Effector memory CD8-positive, alpha-beta T cell (primary cell): Measurements from ENCODE around the gene HECTD2.

Experiments used
- ATAC-seq: fragments of 150-1000 bp; cut with Tn5 transposase; replicated peaks from 2 replicates; pipeline ENCODE4 v1.10.0; 2021; ENCODE audit warnings: mild to moderate bottlenecking, moderate library complexity
- DNase-seq, 3 experiments: peaks; one replicate each; pipeline ENCODE4 v3.0.0; 2021
- H3K27ac Mint-ChIP-seq, 2 donors: one replicate each; pipeline ENCODE4 v1.8.0; 2022; ENCODE audit warnings: mild to moderate bottlenecking in 2 of 2, mixed read lengths in 2 of 2, moderate library complexity in 2 of 2
- H3K27me3 Mint-ChIP-seq, 2 donors: one replicate each; pipeline ENCODE4 v1.8.0; 2022; ENCODE audit warnings: mixed read lengths in 2 of 2
- H3K36me3 Mint-ChIP-seq: one replicate; pipeline ENCODE4 v1.8.0; 2022; ENCODE audit warnings: mild to moderate bottlenecking, moderate library complexity, mixed read lengths; ENCODE audit not compliant: insufficient read depth
- H3K4me1 Mint-ChIP-seq, 2 donors: one replicate each; pipeline ENCODE4 v1.8.0; 2022; ENCODE audit warnings: low read depth in 2 of 2, mixed read lengths in 2 of 2
- H3K4me3 Mint-ChIP-seq, 2 donors: one replicate each; pipeline ENCODE4 v1.8.0; 2022; ENCODE audit warnings: mild to moderate bottlenecking in 2 of 2, mixed read lengths in 2 of 2, moderate library complexity in 2 of 2
- H3K9me3 Mint-ChIP-seq, 2 donors: one replicate each; pipeline ENCODE4 v1.8.0; 2022; ENCODE audit warnings: mixed read lengths in 2 of 2

The HECTD2 gene

DNA sequence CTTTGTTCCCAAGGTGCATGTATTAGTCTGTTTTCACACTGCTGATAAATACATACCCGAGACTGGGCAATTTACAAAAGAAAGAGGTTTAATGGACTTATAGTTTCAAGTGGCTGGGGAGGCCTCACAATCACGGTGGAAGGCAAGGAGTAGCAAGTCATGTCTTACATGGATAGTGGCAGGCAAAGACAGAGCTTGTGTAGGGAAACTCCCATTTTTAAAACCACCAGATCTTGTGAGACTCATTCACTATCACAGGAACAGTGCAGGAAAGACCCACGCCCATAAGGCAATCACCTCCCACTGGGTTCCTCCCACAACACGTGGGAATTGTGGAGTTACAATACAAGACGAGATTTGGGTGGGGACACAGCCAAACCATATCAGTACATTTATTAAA lies 129.8 kb downstream of the HECTD2 start:
- Mint-ChIP-seq H3K36me3 (no peaks in the 10 kb centered on the region), H3K27me3 (peaks cover 20 to 24% of the 10 kb centered on the region in 2 donors), H3K4me1 (no peaks in the 10 kb centered on the region), H3K9me3 (no peaks in the 10 kb centered on the region), H3K4me3 (no peak overlapping the region), H3K27ac (no peak overlapping the region)
- DNase-seq (no peak), ATAC-seq (no peak)

DNA sequence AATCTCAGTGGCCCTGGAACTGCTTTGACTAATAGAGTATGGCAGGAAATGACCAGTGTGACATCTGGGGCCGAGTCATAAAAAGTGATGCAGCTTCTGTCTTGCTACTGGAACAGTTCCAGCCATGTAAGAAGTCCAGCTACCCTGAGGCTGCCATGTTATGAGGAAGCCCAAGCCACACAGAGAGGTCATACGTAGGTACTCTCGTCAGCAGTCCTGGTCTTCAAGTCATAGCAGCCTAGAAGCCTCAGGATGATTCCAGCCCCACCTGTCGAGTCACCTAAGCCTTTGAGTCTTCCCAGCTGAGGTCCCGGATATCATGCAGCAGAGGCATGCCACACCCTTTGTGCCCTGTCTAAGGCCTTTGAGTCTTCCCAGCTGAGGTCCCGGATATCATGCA lies 130.6 kb downstream of the HECTD2 start:
- Mint-ChIP-seq H3K9me3 (no peaks in the 10 kb centered on the region), H3K4me1 (no peaks in the 10 kb centered on the region), H3K27me3 (peaks cover 20 to 24% of the 10 kb centered on the region in 2 donors), H3K4me3 (no peak overlapping the region), H3K27ac (no peak overlapping the region), H3K36me3 (no peaks in the 10 kb centered on the region)
- ATAC-seq, result no peak
- DNase-seq, result no peak

DNA sequence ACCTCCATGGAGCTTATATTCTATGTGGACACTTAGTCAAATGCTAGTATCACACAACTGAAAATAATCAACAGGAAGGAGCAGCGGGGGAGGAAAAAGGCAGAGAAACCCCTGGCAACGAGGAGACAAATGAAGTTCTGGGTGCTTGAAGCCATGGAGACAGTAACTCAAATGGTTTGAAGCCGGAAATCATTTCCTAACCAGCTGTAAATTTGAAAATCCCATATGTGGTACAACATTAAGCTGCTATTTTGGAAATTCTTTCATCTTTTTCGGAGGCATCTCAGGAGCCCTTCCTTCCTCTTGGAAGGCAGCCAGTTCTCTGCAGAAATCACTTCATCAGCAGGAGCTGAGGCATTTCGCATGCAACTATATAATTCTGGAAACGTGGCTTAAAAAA lies 131.3 kb downstream of the HECTD2 start:
- no peak overlapping the region for H3K4me3 Mint-ChIP-seq
- no peaks in the 10 kb centered on the region for H3K36me3 Mint-ChIP-seq
- no peak overlapping the region for H3K27ac Mint-ChIP-seq
- DNase-seq, result no peak
- H3K4me1 Mint-ChIP-seq, result no peaks in the 10 kb centered on the region
- peaks cover 18 to 24% of the 10 kb centered on the region in 2 donors for H3K27me3 Mint-ChIP-seq
- H3K9me3 Mint-ChIP-seq, result no peaks in the 10 kb centered on the region
- ATAC-seq, result no peak

DNA sequence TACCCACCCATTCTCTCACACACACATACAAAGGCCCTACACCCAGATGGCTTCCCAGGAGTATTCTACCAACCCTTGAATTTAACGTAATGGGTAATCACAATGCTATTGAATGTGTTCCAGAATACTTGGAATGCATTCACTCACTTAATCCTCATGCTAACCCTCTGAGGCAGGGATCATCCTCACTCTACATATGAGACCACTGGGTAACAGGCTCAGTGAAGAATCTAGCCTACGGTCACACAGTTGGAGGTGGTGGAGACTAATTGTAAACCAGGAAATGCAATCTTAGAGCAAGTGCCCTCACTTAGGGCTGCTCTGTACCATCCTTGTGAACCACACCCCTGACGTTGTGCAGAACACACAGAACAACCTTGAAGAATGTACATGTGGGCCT lies 135.2 kb downstream of the HECTD2 start:
- Mint-ChIP-seq H3K27me3 (peaks cover 17 to 20% of the 10 kb centered on the region in 2 donors), H3K9me3 (no peaks in the 10 kb centered on the region), H3K4me3 (no peak overlapping the region), H3K36me3 (no peaks in the 10 kb centered on the region), H3K27ac (no peak overlapping the region), H3K4me1 (no peaks in the 10 kb centered on the region)
- no peak for ATAC-seq
- no peak for DNase-seq

DNA sequence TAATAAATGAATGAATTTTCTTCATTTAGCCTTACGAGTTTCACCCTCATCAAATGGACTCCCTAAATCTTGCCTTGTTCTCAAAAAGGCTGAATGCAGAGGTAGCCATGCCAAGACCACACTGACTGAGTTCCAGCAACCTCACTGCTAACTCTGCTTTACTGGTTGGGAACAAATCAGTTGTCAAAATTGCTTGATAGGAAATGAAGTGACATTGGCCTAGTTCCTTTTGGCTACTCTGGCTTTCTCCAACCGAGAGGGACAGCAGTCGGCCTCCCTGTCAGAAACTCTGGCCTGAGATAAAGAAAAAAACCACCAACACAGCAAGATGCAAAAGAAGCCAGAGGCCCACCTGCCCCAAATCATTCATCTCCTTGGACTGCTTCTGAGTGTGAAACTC lies 135.7 kb downstream of the HECTD2 start:
- no peak for ATAC-seq
- Mint-ChIP-seq H3K36me3 (no peaks in the 10 kb centered on the region), H3K27me3 (peaks cover 17 to 20% of the 10 kb centered on the region in 2 donors), H3K4me1 (no peaks in the 10 kb centered on the region), H3K4me3 (no peak overlapping the region), H3K27ac (no peak overlapping the region), H3K9me3 (no peaks in the 10 kb centered on the region)
- DNase-seq, result no peak

DNA sequence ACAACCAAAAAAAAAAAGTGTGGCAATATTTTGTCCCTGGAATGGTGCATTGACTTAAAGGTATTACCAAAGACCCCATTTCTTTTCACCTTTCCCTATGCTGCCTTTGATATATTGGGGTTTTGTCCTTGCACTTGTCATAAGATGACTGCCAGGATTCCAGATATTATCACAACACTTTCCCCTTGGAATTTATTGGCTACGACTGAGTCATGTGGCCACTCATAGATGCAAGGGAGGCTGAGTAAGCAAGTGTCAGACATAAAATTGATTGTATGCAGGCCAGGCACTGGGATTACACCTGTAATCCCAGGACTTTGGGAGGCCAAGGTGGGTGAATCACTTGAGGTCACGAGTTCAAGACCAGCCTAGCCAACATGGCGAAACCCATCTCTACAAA lies 139.1 kb downstream of the HECTD2 start:
- Mint-ChIP-seq H3K4me3 (no peak overlapping the region), H3K36me3 (no peaks in the 10 kb centered on the region), H3K27me3 (peaks cover 17 to 23% of the 10 kb centered on the region in 2 donors), H3K4me1 (peaks cover 0 to 2% of the 10 kb centered on the region in 2 donors), H3K27ac (no peak overlapping the region), H3K9me3 (no peaks in the 10 kb centered on the region)
- DNase-seq (no peak), ATAC-seq (no peak)

DNA sequence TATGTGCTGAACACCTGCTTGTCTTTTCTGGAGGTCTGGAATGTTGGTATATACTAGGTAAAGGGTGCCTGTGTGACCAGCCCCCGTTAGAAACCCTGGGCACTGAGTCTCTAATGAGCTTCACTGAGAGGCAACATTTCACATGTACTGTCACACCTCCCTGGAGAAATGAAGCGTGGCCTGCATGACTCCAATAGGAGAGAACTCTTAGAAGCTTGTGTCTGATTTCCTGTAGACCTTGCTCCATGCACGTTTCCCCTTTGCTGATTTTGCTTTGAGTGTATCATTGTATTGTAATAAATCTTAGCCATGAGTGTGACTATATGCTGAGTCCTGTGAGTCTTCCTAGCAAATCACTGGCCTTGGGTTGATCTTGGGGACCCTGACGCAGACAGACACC lies 139.9 kb downstream of the HECTD2 start:
- peaks cover 0 to 2% of the 10 kb centered on the region in 2 donors for H3K4me1 Mint-ChIP-seq
- no peak for ATAC-seq
- peaks cover 17 to 23% of the 10 kb centered on the region in 2 donors for H3K27me3 Mint-ChIP-seq
- H3K4me3 Mint-ChIP-seq, result no peak overlapping the region
- H3K27ac Mint-ChIP-seq, result no peak overlapping the region
- H3K36me3 Mint-ChIP-seq, result no peaks in the 10 kb centered on the region
- no peak for DNase-seq
- H3K9me3 Mint-ChIP-seq, result no peaks in the 10 kb centered on the region

DNA sequence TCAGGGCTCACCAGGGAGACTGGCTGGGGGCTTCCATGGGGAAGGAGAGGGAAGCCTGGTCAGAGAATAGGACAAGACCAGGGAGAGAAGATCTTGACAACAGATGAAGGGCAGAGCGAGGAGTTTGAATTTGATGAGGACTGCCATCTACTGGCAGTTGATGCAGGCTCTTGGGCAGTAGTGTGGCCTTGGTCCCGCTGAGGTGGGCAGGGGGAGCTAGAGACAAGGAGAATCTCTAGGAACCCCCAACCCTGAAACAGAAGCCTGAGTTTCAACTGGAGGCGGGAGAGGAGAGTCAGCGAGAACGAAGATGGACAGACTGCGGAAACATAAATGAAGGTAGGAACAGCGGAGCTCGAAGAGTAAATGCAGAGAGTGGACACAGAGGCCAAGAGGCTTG lies 141.7 kb downstream of the HECTD2 start:
- H3K36me3 Mint-ChIP-seq, result no peaks in the 10 kb centered on the region
- H3K27me3 Mint-ChIP-seq, result peaks cover 17 to 23% of the 10 kb centered on the region in 2 donors
- no peak overlapping the region for H3K27ac Mint-ChIP-seq
- no peaks in the 10 kb centered on the region for H3K9me3 Mint-ChIP-seq
- DNase-seq (no peak), ATAC-seq (no peak)
- peaks cover 0 to 2% of the 10 kb centered on the region in 2 donors for H3K4me1 Mint-ChIP-seq
- no peak overlapping the region for H3K4me3 Mint-ChIP-seq

DNA sequence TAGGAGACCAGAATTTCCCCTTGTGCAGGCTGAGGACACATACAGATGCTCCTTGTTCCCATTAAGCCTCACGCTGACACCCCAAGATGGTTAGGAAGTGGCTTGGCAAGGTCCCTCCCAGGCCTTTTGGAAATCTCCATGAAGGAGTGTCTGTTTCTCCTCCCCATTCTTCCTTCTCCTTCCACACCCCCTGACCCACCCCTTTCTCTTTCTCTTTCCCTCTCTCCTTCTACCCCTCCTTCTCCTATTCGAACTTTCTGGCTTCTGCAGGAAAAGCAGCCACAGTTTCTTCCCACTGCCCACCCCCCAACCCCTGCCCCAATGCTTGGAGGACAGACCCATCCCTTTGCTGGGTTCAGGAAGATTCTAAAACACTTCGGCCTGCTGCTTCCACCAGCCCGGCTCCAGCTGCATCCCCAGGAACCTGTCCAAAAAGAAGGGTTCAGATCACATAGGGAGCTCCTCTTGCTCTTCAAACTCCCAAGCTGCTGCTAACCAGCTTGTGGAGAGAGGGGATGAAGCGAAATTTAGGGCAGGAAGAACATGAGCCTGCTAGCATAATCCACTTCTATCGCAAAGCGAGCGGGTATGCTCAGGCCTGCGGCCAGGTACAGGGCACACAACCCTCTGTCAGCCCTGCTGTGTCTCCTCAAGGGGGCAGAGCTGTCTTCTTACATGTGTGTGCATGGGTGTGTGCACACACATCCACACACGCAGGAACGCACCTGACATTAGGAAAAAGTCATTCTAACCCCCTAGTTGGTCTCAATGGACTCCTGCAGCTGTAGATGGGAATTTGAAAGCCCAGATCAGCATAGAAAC lies 142.3 kb downstream of the HECTD2 start:
- DNase-seq (no peak), ATAC-seq (no peak)
- peaks cover 17 to 23% of the 10 kb centered on the region in 2 donors for H3K27me3 Mint-ChIP-seq
- H3K4me1 Mint-ChIP-seq, result peaks cover 0 to 2% of the 10 kb centered on the region in 2 donors
- no peak overlapping the region for H3K27ac Mint-ChIP-seq
- peaks cover under 1% of the 10 kb centered on the region for H3K36me3 Mint-ChIP-seq
- no peaks in the 10 kb centered on the region for H3K9me3 Mint-ChIP-seq
- H3K4me3 Mint-ChIP-seq, result no peak overlapping the region

DNA sequence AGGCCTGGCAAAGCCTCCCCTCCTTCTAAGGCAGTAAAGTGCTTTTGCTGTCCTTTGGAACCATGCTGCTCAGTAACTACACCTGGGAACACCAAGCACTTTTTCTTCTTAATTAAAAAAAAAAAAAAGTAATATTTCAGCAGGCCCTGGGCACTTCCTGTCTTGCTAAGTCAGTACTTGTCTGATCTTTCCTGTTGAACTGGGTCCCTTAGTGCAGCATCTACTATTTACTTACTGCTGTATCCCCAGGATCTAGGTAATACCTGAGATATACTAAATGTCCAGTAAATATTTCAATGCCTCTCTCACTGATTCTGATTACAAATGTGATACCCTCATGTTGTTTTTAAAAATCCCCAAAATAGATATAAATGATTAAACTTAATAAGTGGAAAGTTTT lies 145.3 kb downstream of the HECTD2 start:
- no peak for DNase-seq
- Mint-ChIP-seq H3K27ac (no peak overlapping the region), H3K36me3 (peaks cover 2% of the 10 kb centered on the region), H3K9me3 (no peaks in the 10 kb centered on the region), H3K27me3 (peaks cover 12 to 37% of the 10 kb centered on the region in 2 donors), H3K4me1 (peaks cover 0 to 2% of the 10 kb centered on the region in 2 donors), H3K4me3 (no peak overlapping the region)
- no peak for ATAC-seq

DNA sequence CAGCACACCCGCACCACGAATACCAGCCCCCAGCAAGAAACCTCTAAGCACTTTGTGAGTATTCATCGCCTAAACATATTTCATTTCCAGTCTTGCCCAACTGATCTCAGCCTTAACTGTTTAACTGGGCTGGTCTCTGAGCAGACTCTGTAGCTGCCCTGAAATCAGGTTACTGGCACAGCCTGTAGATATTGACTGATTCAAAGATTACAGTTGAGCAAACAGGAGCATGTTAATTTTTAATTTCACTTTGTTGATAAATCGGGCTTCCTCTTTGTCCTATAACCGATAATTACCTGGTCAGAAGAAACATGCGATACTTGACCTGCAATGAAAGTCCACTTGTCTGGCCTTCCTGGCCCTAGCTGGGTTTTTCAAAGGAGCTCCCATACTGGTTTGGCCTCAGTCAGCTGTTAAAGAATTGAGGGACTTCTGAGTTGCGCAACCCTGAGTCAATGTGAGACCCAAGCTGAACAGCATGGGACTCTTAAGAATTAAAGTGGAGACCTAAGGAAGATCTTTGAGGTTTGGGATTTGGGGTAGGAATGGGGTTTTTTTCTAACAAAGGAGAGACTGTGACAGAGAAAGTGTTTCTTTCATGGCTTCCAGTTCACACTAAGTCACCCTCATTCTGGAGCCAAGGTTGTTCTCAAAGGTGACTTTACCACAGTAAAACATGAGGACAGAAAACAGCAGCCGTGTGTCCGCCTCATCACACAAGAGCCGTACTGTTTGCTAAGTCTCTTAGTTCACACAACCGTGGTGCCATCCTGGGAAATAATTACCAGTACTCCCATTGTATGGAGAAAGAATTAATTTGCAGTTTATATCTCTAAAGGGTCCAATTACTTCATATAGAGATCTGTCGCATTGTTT lies 146.8 kb downstream of the HECTD2 start:
- DNase-seq (no peak), ATAC-seq (no peak)
- Mint-ChIP-seq H3K27ac (peak overlapping the region in 1 of 2 donors; percentile 22), H3K4me3 (no peak overlapping the region), H3K4me1 (peaks cover 0 to under 1% of the 10 kb centered on the region in 2 donors), H3K27me3 (peaks cover 14 to 42% of the 10 kb centered on the region in 2 donors), H3K36me3 (peaks cover 2% of the 10 kb centered on the region), H3K9me3 (no peaks in the 10 kb centered on the region)

DNA sequence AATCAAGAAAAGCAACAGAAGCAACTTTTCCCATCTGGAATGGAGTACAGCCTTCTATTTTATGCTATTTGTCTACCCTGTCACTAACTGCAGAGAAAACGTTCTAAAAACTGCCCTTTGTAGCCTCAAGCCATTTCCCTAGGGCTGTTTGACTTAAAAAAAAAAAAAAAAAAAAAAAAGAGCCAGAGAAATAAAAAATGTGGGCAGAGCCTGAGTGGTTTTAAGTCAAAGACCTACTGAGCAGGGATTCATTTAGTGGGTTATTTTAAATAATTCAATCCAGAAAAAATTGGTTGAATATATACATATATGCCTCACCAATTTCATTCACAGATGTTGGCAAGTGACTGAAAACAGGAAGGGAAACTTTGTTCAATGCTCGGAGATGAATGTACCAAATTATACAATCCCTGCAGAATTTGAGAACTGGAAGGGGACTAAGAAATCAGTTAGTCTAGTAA lies 147.5 kb downstream of the HECTD2 start:
- DNase-seq, result no peak
- Mint-ChIP-seq H3K4me3 (no peak overlapping the region), H3K4me1 (no peaks in the 10 kb centered on the region), H3K9me3 (no peaks in the 10 kb centered on the region), H3K36me3 (peaks cover 2% of the 10 kb centered on the region), H3K27ac (peak overlapping the region in 1 of 2 donors; percentile 22), H3K27me3 (peaks cover 19 to 44% of the 10 kb centered on the region in 2 donors)
- ATAC-seq, result no peak

DNA sequence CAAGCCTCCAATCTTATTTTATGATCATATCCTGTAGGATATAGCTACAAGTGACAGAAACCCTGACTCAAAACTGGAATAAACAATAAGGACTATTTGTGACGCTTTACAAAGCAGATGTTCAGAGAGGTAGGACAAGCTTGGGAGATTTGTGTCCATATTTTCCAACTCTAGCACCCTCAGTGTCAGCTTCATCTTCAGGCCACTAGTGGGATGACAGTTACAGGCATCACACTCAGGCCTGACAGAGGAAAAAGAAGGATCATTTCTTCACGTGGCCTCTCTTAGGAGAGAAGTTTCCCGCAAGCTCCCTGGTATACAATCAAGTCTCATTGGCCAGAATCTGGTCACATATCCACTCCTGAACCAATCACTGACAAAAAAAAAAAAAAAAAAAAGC lies 148.3 kb downstream of the HECTD2 start:
- ATAC-seq (no peak), DNase-seq (no peak)
- Mint-ChIP-seq H3K4me3 (no peak overlapping the region), H3K9me3 (no peaks in the 10 kb centered on the region), H3K4me1 (no peaks in the 10 kb centered on the region), H3K36me3 (peaks cover 2% of the 10 kb centered on the region), H3K27me3 (peaks cover 19 to 52% of the 10 kb centered on the region in 2 donors), H3K27ac (no peak overlapping the region)
